Natural killer cell (primary cell): Measurements from ENCODE around the gene RRH. TPM values are rescaled to one million over a fixed set of nuclear protein-coding genes. Genes with fewer than 3 reads are reported as not detected.

Experiments used
- ATAC-seq, 3 donors: fragments of 150-1000 bp in 2 of 3; fragments of 200-7000 bp in 1 of 3; cut with Tn5 transposase; 1 replicate in 1 of 3; 2 replicates in 2 of 3; pipeline ENCODE4 v1.10.0; 2021; ENCODE audit warnings: mild to moderate bottlenecking in 2 of 3, moderate library complexity in 2 of 3
- DNase-seq, 2 donors: peaks; one replicate each; pipeline versions ENCODE4 v3.0.0 to v3.0.0-alpha.2; 2013 to 2021; ENCODE audit warnings: mixed read lengths in 1 of 2
- H3K27ac ChIP-seq: one replicate; pipeline ENCODE4 v1.5.1; 2013; ENCODE audit warnings: mild to moderate bottlenecking, low read length
- H3K27me3 ChIP-seq: one replicate; pipeline ENCODE4 v1.6.1; 2013; ENCODE audit warnings: low read length; ENCODE audit not compliant: control insufficient read depth, insufficient read depth
- H3K36me3 ChIP-seq: one replicate; pipeline ENCODE4 v1.6.1; 2013; ENCODE audit warnings: low read length; ENCODE audit not compliant: control insufficient read depth, insufficient read depth
- H3K4me1 ChIP-seq: one replicate; pipeline ENCODE4 v1.6.1; 2013; ENCODE audit warnings: low read length; ENCODE audit not compliant: control insufficient read depth, insufficient read depth
- H3K4me3 ChIP-seq: one replicate; pipeline ENCODE4 v1.5.1; 2013; ENCODE audit warnings: low read length
- H3K9me3 ChIP-seq: one replicate; pipeline ENCODE4 v1.6.1; 2013; ENCODE audit warnings: low read length; ENCODE audit not compliant: control insufficient read depth, insufficient read depth
- H3K27ac Mint-ChIP-seq, 2 donors: one replicate each; pipeline ENCODE4 v1.8.0; 2022; ENCODE audit warnings: mild to moderate bottlenecking in 2 of 2, mixed read lengths in 2 of 2, moderate library complexity in 1 of 2
- H3K27me3 Mint-ChIP-seq, 2 donors: one replicate each; pipeline ENCODE4 v1.8.0; 2022; ENCODE audit warnings: low read depth in 2 of 2, mixed read lengths in 2 of 2
- H3K36me3 Mint-ChIP-seq: one replicate; pipeline ENCODE4 v1.8.0; 2022; ENCODE audit warnings: mixed read lengths
- H3K4me1 Mint-ChIP-seq, 2 donors: one replicate each; pipeline ENCODE4 v1.8.0; 2022; ENCODE audit warnings: mixed read lengths in 2 of 2
- H3K4me3 Mint-ChIP-seq: one replicate; pipeline ENCODE4 v1.8.0; 2022; ENCODE audit warnings: mild to moderate bottlenecking, moderate library complexity, mixed read lengths
- H3K9me3 Mint-ChIP-seq, 2 donors: one replicate each; pipeline ENCODE4 v1.8.0; 2022; ENCODE audit warnings: mixed read lengths in 2 of 2
- WGBS: methylation state at CpG from one replicate; pipeline ENCODE4 v1.1.7; 2013; ENCODE audit warnings: missing lambda C conversion rate; ENCODE audit not compliant: insufficient coverage; 5-methylcytosine and 5-hydroxymethylcytosine counted together
- intact Hi-C: fragments of 100-400 bp; cut with micrococcal nuclease; formaldehyde crosslinking; loops from one replicate; pipeline ENCODE4 v1.14.2; 2022
- total RNA-seq, 4 donors: library from RNA; stranded (reverse); fragments of 120-200 nt in 1 of 4; gene quantifications; one replicate each; pipeline versions ENCODE4 v1.2.3 to v1.2.4, GENCODE V29; 2013 to 2022
- TF ChIP-seq, protein P1 (sequence below): fragments of 200-600 bp; IDR thresholded peaks from one replicate; pipeline ENCODE4 v1.8.0; 2022; ENCODE audit warnings: antibody characterized with exemption

RRH gene
- total RNA-seq, 3 donors from 2014 or later (not counting 1 experiment from before 2014, with no cell fraction given), result 0.24 TPM; not detected in 2

DNA sequence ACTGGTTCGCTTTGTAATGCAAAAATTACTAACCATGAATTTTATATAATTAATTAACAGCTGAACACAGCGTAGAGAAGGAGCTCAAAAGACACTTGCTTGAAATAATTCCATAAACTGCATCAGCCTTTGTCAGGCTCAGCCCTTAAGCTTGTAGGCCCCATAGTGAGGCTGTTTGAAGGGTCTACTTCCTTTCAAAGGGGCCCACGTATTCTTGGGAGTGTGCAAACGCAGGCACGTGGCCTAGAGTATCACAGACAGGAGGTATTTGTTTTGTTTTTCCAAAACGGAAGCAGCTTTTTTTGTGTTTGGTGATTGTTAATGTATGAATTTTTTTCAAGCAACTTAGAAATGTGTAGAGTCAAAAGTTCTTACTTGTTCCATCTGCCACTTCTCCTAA is 59.3 kb downstream of the RRH start:
- Mint-ChIP-seq H3K4me1 (no peaks in the 10 kb centered on the region), H3K4me3 (no peak overlapping the region), H3K9me3 (no peaks in the 10 kb centered on the region), H3K27me3 (peaks cover 8 to 11% of the 10 kb centered on the region in 2 donors), H3K36me3 (no peaks in the 10 kb centered on the region), H3K27ac (no peak overlapping the region)
- no peak overlapping the region for H3K27ac ChIP-seq
- DNase-seq (no peak), ATAC-seq (no peak)
- no peaks in the 10 kb centered on the region for H3K27me3 ChIP-seq
- intact Hi-C loops, result no loop called here
- no peaks in the 10 kb centered on the region for H3K36me3 ChIP-seq
- no peak overlapping the region for H3K4me3 ChIP-seq
- 56% methylated on average over 5 of the region's 6 CpGs for WGBS
- H3K4me1 ChIP-seq, result no peaks in the 10 kb centered on the region
- TF ChIP-seq, protein P1, sequence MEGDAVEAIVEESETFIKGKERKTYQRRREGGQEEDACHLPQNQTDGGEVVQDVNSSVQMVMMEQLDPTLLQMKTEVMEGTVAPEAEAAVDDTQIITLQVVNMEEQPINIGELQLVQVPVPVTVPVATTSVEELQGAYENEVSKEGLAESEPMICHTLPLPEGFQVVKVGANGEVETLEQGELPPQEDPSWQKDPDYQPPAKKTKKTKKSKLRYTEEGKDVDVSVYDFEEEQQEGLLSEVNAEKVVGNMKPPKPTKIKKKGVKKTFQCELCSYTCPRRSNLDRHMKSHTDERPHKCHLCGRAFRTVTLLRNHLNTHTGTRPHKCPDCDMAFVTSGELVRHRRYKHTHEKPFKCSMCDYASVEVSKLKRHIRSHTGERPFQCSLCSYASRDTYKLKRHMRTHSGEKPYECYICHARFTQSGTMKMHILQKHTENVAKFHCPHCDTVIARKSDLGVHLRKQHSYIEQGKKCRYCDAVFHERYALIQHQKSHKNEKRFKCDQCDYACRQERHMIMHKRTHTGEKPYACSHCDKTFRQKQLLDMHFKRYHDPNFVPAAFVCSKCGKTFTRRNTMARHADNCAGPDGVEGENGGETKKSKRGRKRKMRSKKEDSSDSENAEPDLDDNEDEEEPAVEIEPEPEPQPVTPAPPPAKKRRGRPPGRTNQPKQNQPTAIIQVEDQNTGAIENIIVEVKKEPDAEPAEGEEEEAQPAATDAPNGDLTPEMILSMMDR, result no peak
- H3K9me3 ChIP-seq, result no peaks in the 10 kb centered on the region

DNA sequence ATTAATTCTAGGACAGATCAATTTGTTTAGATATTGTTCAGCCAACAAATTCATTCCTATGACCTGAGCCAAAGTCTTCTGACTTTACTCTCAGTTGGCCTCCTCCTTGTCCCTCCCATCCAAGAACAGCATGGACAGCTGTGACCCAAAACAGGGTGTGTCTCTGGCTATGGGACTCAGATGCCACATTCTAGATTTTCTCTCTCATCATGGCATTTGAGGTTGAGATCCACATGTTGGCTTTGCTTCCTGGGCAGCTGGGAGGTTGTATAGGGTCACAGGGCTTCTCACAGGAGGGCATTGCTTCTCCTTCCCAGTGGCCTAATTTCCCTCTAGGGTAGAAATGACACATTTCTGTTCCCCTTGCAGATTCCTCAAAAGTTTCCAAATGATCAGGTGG is 62.3 kb downstream of the RRH start:
- Histone ChIP-seq H3K4me1 (no peaks in the 10 kb centered on the region), H3K27me3 (no peaks in the 10 kb centered on the region), H3K27ac (no peak overlapping the region), H3K36me3 (no peaks in the 10 kb centered on the region), H3K4me3 (no peak overlapping the region), H3K9me3 (no peaks in the 10 kb centered on the region)
- ATAC-seq (no peak), DNase-seq (no peak)
- no peak overlapping the region for H3K27ac Mint-ChIP-seq
- intact Hi-C loops, result no loop called here
- H3K4me1 Mint-ChIP-seq, result no peaks in the 10 kb centered on the region
- no peaks in the 10 kb centered on the region for H3K36me3 Mint-ChIP-seq
- H3K4me3 Mint-ChIP-seq, result no peak overlapping the region
- no peaks in the 10 kb centered on the region for H3K9me3 Mint-ChIP-seq
- peaks cover 0 to 5% of the 10 kb centered on the region in 2 donors for H3K27me3 Mint-ChIP-seq
- TF ChIP-seq, protein P1, result no peak

Other genes with a start within 250 kb of the RRH start
- gene CASP6, start 124.5 kb upstream of the RRH start, total RNA-seq, result 1 to 10 TPM; 3.4 to 6.0 (median 4.8) TPM
- gene PLA2G12A, start 97.9 kb upstream of the RRH start, total RNA-seq, result 10 to 100 TPM in 2 of 3 donors, 1 to 10 TPM in 1; 7.2 to 11.5 (median 10.1) TPM
- gene CFI, start 26.0 kb upstream of the RRH start, total RNA-seq, result not detected
- gene GAR1, start 12.2 kb upstream of the RRH start, total RNA-seq, result 10 to 100 TPM in 1 of 3 donors, 1 to 10 TPM in 2; 9.5 to 11.2 (median 9.7) TPM
- gene LRIT3, start 20.1 kb downstream of the RRH start, total RNA-seq, result under 1 TPM in 2 of 3 donors, not detected in 1; 0.10 to 0.12 TPM
- gene EGF, start 84.9 kb downstream of the RRH start, total RNA-seq, result 1 to 10 TPM in 2 of 3 donors, under 1 TPM in 1; 0.48 to 1.2 (median 1.1) TPM